ENCODE data around the gene ABCD1. TPM values are rescaled to one million over a fixed set of nuclear protein-coding genes. Genes with fewer than 3 reads are reported as not detected.
"Not testable (repeated sequence)": the region's sequence is repeated elsewhere in the genome, so short reads cannot be mapped to it uniquely, and the experiment has no call there.

ABCD1 gene
- 17.8 and 19.3 TPM in 2 replicates for total RNA-seq

DNA sequence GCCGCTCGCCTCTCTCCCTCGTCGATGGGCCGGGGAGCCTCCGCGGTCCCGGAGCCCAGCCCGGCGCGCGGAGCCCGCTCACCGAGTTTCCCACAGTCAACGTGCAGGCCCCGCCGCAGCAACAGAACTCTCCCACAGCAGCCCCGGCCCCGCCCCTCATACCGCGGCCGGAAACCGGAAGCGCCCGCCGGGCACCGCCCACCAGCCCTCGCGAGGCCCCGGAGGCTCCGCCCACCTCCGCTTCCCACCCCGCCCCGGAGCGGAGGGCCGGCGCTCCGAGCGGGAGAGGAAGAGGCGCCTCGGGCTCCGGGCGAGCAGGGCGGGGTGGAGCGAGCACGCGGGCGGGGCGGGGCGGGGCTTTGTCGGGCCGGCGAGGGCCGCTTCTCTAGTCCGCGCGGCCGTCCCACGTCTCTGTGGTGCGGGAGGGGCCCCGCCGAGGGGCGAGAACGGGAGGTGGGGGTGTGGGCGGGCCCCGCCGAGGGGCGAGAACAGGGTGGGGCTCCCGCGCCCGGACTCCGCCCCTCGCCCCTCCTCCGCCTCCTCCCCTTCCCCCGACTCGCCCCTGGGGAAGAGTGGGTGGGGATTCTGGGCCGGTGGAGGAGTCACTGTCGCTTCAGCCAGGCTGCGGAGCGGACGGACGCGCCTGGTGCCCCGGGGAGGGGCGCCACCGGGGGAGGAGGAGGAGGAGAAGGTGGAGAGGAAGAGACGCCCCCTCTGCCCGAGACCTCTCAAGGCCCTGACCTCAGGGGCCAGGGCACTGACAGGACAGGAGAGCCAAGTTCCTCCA lies at the start of gene ABCD1, which contains the start of gene BCAP31:
TSS of gene ABCD1 (plus strand) at position 605 of the 787 bp plus-strand sequence. CDS start 411 bp downstream, outside the sequence.
TSS of gene BCAP31 (minus strand) at position 136 of the 787 bp plus-strand sequence. CDS start 1,143 bp downstream, outside the sequence.
- intact Hi-C loops (cut with micrococcal nuclease), result loop anchor here (1.0 to 10.0 kb wide), 11 partner anchors 37 to 894 kb away; partner anchors contain the start of genes CCNQ, CETN2, EMD and FAM3A

DNA sequence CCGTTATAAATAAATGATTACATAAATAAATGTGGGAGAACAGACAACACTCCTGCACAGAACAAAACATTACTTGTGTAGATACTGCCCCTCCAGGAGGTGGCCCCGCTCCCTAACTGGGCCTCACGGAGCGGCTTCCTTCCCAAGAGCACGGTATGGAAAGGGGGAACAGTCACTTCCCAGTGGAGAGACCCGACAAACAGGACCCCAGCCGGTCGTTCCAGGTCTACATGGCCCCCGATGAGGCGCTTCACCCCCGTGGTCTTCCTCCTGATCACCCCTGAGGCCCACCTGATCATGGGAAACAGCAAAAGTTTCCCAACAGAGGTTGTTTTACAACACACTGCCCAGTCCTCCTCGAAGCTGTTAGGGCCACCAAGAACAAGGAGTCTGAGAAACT lies 43.5 kb upstream of the ABCD1 start:
- intact Hi-C loops (cut with micrococcal nuclease), result no loop called here

DNA sequence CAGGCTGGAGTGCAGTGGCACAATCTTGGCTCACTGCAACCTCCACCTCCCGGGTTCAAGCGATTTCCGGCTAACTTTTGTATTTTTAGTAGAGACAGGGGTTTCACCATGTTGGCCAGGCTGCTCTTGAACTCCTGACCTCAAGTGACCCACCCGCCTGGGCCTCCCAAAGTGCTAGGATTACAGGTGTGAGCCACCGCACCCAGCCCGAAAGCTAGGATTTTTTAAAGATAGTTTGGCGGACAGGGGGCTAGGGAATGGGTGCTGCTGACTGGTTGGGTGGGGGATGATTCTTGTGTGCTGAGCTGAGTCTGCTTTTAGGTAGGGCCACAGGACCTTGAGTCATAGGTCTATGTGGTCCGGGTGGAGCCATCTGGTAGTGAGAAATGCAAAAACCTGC lies 41.2 kb upstream of the ABCD1 start:
- intact Hi-C loops (cut with micrococcal nuclease), result not testable (repeated sequence)

DNA sequence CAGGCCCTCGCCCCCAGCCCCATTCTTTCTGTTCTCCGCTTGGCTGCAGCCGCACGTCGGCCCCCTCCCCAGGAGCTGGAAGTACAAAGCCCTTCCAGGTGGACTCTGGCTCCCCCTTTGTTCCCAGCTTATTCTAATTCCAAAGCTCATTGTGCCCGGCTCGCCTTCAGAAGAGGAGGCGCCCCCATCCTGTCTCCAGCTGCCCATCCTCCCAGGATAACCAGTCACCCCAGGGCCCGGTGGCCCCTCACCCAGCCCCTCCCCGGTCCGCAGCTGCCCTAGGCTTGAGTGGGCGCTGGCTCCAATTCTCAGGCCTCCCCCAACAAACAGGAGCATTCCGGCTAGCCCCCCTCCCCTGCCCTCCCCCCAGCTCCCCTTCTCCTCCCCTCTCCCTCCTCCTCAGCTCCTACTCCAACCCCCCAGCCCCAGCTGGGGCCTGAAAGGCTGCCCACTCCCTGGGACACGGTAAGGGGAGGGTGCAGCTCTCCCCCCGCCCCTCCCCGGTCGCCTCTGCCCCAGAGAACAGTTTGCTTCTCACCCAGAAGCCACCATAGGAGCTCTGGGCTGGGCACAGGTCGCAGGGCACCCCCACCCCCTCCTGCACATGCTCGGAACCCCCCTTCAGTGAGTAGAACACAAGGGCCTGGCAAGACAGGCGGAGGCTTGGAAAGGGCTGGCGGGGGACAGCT lies 40.0 kb upstream of the ABCD1 start:
- intact Hi-C loops (cut with micrococcal nuclease), result no loop called here

GRCh38 chrX:153685156-153685536 lies 39.5 kb upstream of the ABCD1 start:
- intact Hi-C loops (cut with micrococcal nuclease), result no loop called here

- intact Hi-C loops (cut with micrococcal nuclease), result no loop called here
These were observed 38.6 kb upstream of the ABCD1 start for GRCh38 chrX:153685751-153686696.

- intact Hi-C loops (cut with micrococcal nuclease), result loop anchor here (1.0 kb wide), 1 partner anchor 38 kb away; the partner anchor contains the start of genes ABCD1 and BCAP31
These were observed 37.9 kb upstream of the ABCD1 start for GRCh38 chrX:153686711-153687110.

- intact Hi-C loops (cut with micrococcal nuclease), result loop anchor here (1.0 kb wide), 1 partner anchor 37 kb away; the partner anchor contains the start of genes ABCD1 and BCAP31
These were observed 37.3 kb upstream of the ABCD1 start, which contains the start of gene SLC6A8 for GRCh38 chrX:153687121-153688039. Gene SLC6A8, plus strand, starts transcription at chrX:153687926. Its CDS starts 649 bp downstream, at chrX:153688575.

- intact Hi-C loops (cut with micrococcal nuclease), result no loop called here
These were observed 36.6 kb upstream of the ABCD1 start for GRCh38 chrX:153688071-153688470.

GRCh38 chrX:153688506-153688905 lies 36.1 kb upstream of the ABCD1 start:
- intact Hi-C loops (cut with micrococcal nuclease), result no loop called here

- intact Hi-C loops (cut with micrococcal nuclease), result no loop called here
These were observed 35.6 kb upstream of the ABCD1 start for GRCh38 chrX:153688911-153689590.

- intact Hi-C loops (cut with micrococcal nuclease), result no loop called here
These were observed 34.8 kb upstream of the ABCD1 start for GRCh38 chrX:153689654-153690465.

DNA sequence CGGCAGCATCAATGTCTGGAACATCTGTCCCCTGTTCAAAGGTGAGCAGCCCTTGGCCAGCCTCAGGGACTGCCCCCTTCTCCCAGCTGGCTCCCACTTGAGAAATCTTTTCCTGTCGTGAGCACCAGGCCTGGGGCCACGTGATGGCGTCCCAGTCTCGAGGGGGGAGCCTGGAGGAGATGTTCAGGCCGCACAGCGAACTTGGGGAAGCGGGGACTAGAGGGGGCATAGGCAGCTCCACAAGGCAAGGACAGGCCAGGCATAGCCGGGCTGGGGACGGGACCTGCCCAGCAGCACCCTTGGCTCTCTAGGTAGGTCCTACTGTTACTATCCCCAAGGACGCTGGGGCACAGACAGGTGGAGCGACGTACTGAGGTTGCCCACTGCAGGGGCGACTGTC lies 34.2 kb upstream of the ABCD1 start:
- intact Hi-C loops (cut with micrococcal nuclease), result no loop called here

DNA sequence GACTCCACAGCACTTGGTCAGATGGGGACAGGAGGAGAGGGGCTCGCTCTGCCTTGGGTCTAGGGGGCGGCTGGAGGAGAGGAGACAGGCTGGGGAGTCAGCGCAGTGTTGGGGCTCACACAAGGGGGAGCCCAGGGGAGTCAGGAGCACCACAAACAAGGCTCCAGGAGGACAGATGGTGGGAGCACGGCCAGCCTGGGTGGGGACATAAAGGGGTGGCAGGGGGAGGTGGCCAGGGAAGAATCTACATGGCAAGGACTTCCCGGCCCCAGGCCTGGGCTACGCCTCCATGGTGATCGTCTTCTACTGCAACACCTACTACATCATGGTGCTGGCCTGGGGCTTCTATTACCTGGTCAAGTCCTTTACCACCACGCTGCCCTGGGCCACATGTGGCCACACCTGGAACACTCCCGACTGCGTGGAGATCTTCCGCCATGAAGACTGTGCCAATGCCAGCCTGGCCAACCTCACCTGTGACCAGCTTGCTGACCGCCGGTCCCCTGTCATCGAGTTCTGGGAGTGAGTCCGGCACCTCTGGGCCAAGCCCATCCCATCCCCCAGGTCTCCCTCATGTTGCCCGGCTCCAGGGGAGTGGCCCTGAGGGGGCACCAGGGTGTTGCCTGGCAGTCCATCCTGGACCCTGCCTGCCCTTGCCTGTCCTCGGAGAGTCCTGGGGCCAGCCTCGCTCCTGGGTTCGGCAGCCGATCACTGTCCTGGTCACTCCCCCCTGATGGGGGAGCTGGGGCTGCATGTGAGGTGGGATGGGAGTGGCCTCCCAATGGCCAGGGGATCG lies 33.4 kb upstream of the ABCD1 start:
- intact Hi-C loops (cut with micrococcal nuclease), result not testable (repeated sequence)

DNA sequence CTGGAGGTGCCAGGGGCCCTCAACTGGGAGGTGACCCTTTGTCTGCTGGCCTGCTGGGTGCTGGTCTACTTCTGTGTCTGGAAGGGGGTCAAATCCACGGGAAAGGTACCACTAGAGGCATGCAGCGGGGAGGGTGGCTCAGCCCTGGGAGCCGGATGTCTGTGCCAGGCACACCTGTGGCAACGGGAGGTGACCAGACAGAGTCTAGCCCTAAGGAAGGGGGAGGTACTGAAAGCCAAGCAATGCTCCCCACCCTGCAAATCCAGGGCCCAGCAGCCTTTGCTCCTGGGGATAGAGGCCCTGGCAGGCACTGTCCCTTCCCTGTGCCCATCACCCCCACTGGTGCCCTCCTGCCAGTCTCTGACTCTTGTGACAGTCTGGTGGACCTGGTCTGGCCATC lies 32.7 kb upstream of the ABCD1 start:
- intact Hi-C loops (cut with micrococcal nuclease), result no loop called here

GRCh38 chrX:153692611-153693156 lies 32.0 kb upstream of the ABCD1 start:
- intact Hi-C loops (cut with micrococcal nuclease), result no loop called here
